Lung (tissue), 12 donors: ENCODE data around the gene SOAT2. TPM values are rescaled to one million over a fixed set of nuclear protein-coding genes. Genes with fewer than 3 reads are reported as not detected.

Experiments
- ATAC-seq: fragments of 200-7000 bp; cut with Tn5 transposase; one replicate; pipeline ENCODE4 v1.9.1; 2020; ENCODE audit warnings: moderate number of reproducible peaks; ENCODE audit not compliant: insufficient read depth, low FRiP score
- DNase-seq, 3 donors: peaks; one replicate each; pipeline ENCODE4 v3.0.0-alpha.2; 2013 to 2017
- H3K27ac ChIP-seq, 2 donors: one replicate each; pipeline ENCODE4 v1.5.1; 2013; ENCODE audit warnings: mild to moderate bottlenecking in 2 of 2, moderate library complexity in 2 of 2, control low read depth in 1 of 2, inconsistent platforms in 1 of 2, low read depth in 1 of 2, low read length in 1 of 2
- H3K27me3 ChIP-seq, 3 donors: one replicate each; pipeline ENCODE4 v1.5.1; 2013; ENCODE audit warnings: low read length in 2 of 3; ENCODE audit not compliant: control insufficient read depth in 3 of 3, insufficient read depth in 3 of 3
- H3K36me3 ChIP-seq, 4 donors: one replicate each; pipeline ENCODE4 v1.5.1; 2013; ENCODE audit warnings: low read length in 4 of 4, mild to moderate bottlenecking in 1 of 4, moderate library complexity in 1 of 4; ENCODE audit not compliant: control insufficient read depth in 4 of 4, insufficient read depth in 4 of 4
- H3K4me1 ChIP-seq, 5 donors: one replicate each; pipeline ENCODE4 v1.5.1; 2013; ENCODE audit warnings: low read length in 5 of 5, mild to moderate bottlenecking in 2 of 5, moderate library complexity in 1 of 5; ENCODE audit not compliant: control insufficient read depth in 5 of 5, insufficient read depth in 5 of 5
- H3K4me3 ChIP-seq: one replicate; pipeline ENCODE4 v1.5.1; 2013; ENCODE audit warnings: mild to moderate bottlenecking, control low read depth, moderate library complexity
- H3K9ac ChIP-seq, 2 donors: one replicate each; pipeline ENCODE4 v1.5.1; 2013; ENCODE audit warnings: low read length in 2 of 2, control low read depth in 1 of 2; ENCODE audit not compliant: insufficient read depth in 1 of 2
- H3K9me3 ChIP-seq, 4 donors: one replicate each; pipeline ENCODE4 v1.5.1; 2013; ENCODE audit warnings: low read length in 3 of 4, mild to moderate bottlenecking in 1 of 4, moderate library complexity in 1 of 4; ENCODE audit not compliant: control insufficient read depth in 4 of 4, insufficient read depth in 3 of 4
- WGBS, 2 donors: extraction: QIAGEN DNeasy Blood & Tissue Kit; methylation state at CpG; one replicate each; pipeline ENCODE4 v1.1.7; 2013; 5-methylcytosine and 5-hydroxymethylcytosine counted together
- polyA plus RNA-seq, 2 donors: library from polyadenylated mRNA; stranded (reverse); fragments of 200-250 nt; gene quantifications; one replicate each; pipeline ENCODE4 v1.2.1, GENCODE V29; 2013
- total RNA-seq, 2 donors: library from RNA; depleted of rRNA in 1 of 2; stranded (reverse); fragments of >200 nt in 1 of 2; gene quantifications; one replicate each; pipeline ENCODE4 v1.2.1, GENCODE V29; 2014 to 2021
- TF ChIP-seq, protein P1 (sequence below): IDR thresholded peaks from 2 replicates; pipeline ENCODE4 v1.5.1; 2012; ENCODE audit warnings: mild to moderate bottlenecking; ENCODE audit errors: control extremely low read depth, extremely low read depth
- donor health status: control.
- donor health status: control.
- donor health status: Bipolar disorder and iron deficiency.
- donor health status: healthy.
- donor health status: DM: yes; HTN: yes; CAD: no.

SOAT2 gene
- total and polyA plus RNA-seq, 4 donors = 0.06 to 0.21 (median 0.10) TPM; not detected in 1

GRCh38 chr12:53060721-53061276 lies 42.5 kb upstream of the SOAT2 start:
- Histone ChIP-seq H3K4me3 (no peak overlapping the region), H3K36me3 (peaks cover 0 to 78% (median 59%) of the 10 kb centered on the region in 4 donors), H3K27me3 (no peaks in the 10 kb centered on the region), H3K9me3 (no peaks in the 10 kb centered on the region), H3K9ac (no peak overlapping the region), H3K27ac (peak overlapping the region in 1 of 2 donors; percentile 43), H3K4me1 (peaks cover 0 to 20% (median 11%) of the 10 kb centered on the region in 5 donors)
- 55 to 65% methylated on average over 18 of the region's 18 CpGs for WGBS, 2 donors
- DNase-seq (no peak), ATAC-seq (no peak)
- TF ChIP-seq, protein P1, sequence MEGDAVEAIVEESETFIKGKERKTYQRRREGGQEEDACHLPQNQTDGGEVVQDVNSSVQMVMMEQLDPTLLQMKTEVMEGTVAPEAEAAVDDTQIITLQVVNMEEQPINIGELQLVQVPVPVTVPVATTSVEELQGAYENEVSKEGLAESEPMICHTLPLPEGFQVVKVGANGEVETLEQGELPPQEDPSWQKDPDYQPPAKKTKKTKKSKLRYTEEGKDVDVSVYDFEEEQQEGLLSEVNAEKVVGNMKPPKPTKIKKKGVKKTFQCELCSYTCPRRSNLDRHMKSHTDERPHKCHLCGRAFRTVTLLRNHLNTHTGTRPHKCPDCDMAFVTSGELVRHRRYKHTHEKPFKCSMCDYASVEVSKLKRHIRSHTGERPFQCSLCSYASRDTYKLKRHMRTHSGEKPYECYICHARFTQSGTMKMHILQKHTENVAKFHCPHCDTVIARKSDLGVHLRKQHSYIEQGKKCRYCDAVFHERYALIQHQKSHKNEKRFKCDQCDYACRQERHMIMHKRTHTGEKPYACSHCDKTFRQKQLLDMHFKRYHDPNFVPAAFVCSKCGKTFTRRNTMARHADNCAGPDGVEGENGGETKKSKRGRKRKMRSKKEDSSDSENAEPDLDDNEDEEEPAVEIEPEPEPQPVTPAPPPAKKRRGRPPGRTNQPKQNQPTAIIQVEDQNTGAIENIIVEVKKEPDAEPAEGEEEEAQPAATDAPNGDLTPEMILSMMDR = no peak

DNA sequence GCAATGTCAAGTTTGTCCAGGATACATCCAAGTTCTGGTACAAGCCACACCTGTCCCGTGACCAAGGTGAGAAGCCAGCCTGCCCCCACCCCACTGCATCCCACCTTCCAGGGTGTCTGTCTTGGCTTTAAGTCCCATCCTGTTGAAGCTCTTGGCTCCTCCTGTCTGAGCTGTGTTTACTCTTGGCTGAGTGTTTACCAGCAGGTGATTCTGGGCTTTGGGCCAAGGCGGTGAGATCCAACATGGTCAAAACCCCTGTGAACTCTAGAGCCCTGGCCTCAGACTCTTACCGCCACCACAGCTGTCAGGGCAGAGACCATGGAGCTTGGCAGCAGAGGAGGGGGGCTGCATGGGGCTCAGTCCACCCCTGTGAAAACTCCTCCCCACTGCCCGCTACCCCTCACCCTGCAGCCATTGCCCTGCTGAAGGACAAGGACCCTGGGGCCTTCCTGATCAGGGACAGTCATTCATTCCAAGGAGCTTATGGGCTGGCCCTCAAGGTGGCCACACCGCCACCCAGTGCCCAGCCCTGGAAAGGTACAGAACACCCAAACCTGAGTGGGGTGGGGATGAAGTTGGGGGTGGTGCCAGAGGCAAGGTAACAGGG lies 41.8 kb upstream of the SOAT2 start:
- DNase-seq = peak in 2 of 3 donors; percentile 56 to 63

GRCh38 chr12:53062011-53062961 lies 41.0 kb upstream of the SOAT2 start:
- no peak overlapping the region for H3K4me3 ChIP-seq
- H3K27me3 ChIP-seq = no peaks in the 10 kb centered on the region
- H3K9me3 ChIP-seq = no peaks in the 10 kb centered on the region
- TF ChIP-seq, protein P1 = no peak
- ATAC-seq (no peak), DNase-seq (no peak)
- H3K36me3 ChIP-seq = peaks cover 0 to 77% (median 51%) of the 10 kb centered on the region in 4 donors
- H3K27ac ChIP-seq = peak overlapping the region in 1 of 2 donors; percentile 43
- peaks cover 0 to 25% (median 11%) of the 10 kb centered on the region in 5 donors for H3K4me1 ChIP-seq
- peak overlapping the region in 1 of 2 donors; percentile 4 for H3K9ac ChIP-seq
- 74 to 81% methylated on average over 20 of the region's 20 CpGs for WGBS, 2 donors

More for the DNA sequence above, 41.8 kb upstream of the SOAT2 start:
- Histone ChIP-seq H3K36me3 (peaks cover 0 to 80% (median 55%) of the 10 kb centered on the region in 4 donors), H3K4me1 (peaks cover 0 to 25% (median 11%) of the 10 kb centered on the region in 5 donors), H3K27ac (peak overlapping the region in 1 of 2 donors; percentile 43), H3K4me3 (no peak overlapping the region), H3K9me3 (no peaks in the 10 kb centered on the region), H3K27me3 (no peaks in the 10 kb centered on the region), H3K9ac (peak overlapping the region in 1 of 2 donors; percentile 4)
- peak; percentile 8 for ATAC-seq
- 66 to 77% methylated on average over 5 of the region's 5 CpGs for WGBS, 2 donors
- TF ChIP-seq, protein P1 = no peak
